Large intestine (tissue), 3 donors: ENCODE data around the gene LGR6. TPM values are rescaled to one million over a fixed set of nuclear protein-coding genes. Genes with fewer than 3 reads are reported as not detected.
A peak's percentile ranks its signal among the peaks of the same experiment; 100 is the strongest.

Source experiments
- DNase-seq, 2 donors: peaks; one replicate each; pipeline versions ENCODE4 v3.0.0 to v3.0.0-alpha.2; 2013
- H3K27ac ChIP-seq: one replicate; pipeline ENCODE4 v1.5.1; 2013; ENCODE audit warnings: low read length
- H3K27me3 ChIP-seq: 2 replicates; pipeline ENCODE4 v1.6.1; 2013; ENCODE audit warnings: low read length; ENCODE audit not compliant: control insufficient read depth, insufficient read depth
- H3K36me3 ChIP-seq: 2 replicates; pipeline ENCODE4 v1.6.1; 2013; ENCODE audit warnings: low read length; ENCODE audit not compliant: control insufficient read depth, insufficient read depth
- H3K4me1 ChIP-seq: one replicate; pipeline ENCODE4 v1.6.1; 2013; ENCODE audit warnings: low read length; ENCODE audit not compliant: control insufficient read depth, insufficient read depth
- H3K4me3 ChIP-seq: one replicate; pipeline ENCODE4 v1.5.1; 2013; ENCODE audit warnings: low read length
- H3K9me3 ChIP-seq: one replicate; pipeline ENCODE4 v1.6.1; 2013; ENCODE audit warnings: mild to moderate bottlenecking, low read depth, low read length, moderate library complexity; ENCODE audit not compliant: control insufficient read depth
- WGBS: methylation state at CpG from one replicate; pipeline ENCODE4 v1.1.5; 2013; ENCODE audit warnings: low lambda C conversion rate; ENCODE audit not compliant: insufficient coverage; 5-methylcytosine and 5-hydroxymethylcytosine counted together
- polyA plus RNA-seq: library from polyadenylated mRNA; unstranded; fragments of 120-200 nt; gene quantifications from one replicate; pipeline ENCODE4 v1.2.1, GENCODE V29; 2013

The LGR6 gene
- polyA plus RNA-seq, 1 donor, result 0.36 TPM

- Histone ChIP-seq H3K27ac (no peak overlapping the region), H3K9me3 (no peaks in the 10 kb centered on the region), H3K36me3 (no peaks in the 10 kb centered on the region), H3K4me1 (no peaks in the 10 kb centered on the region), H3K4me3 (no peak overlapping the region), H3K27me3 (no peaks in the 10 kb centered on the region)
- DNase-seq, result no peak
- WGBS, result 57% methylated on average over 1 of the region's 2 CpGs
These were observed 42.6 kb upstream of the LGR6 start for GRCh38 chr1:202151045-202151444.

GRCh38 chr1:202152399-202152798 is 41.2 kb upstream of the LGR6 start:
- no peak for DNase-seq
- no peaks in the 10 kb centered on the region for H3K36me3 ChIP-seq

GRCh38 chr1:202153284-202153683 is 40.3 kb upstream of the LGR6 start:
- H3K9me3 ChIP-seq, result no peaks in the 10 kb centered on the region
- WGBS, result no CpG with 5 or more reads among the region's 4 CpGs
- no peak overlapping the region for H3K4me3 ChIP-seq
- H3K4me1 ChIP-seq, result no peaks in the 10 kb centered on the region
- no peak overlapping the region for H3K27ac ChIP-seq
- H3K36me3 ChIP-seq, result no peaks in the 10 kb centered on the region
- no peaks in the 10 kb centered on the region for H3K27me3 ChIP-seq
- DNase-seq, result no peak

More at GRCh38 chr1:202152399-202152798, 41.2 kb upstream of the LGR6 start:
- WGBS, result no CpG with 5 or more reads among the region's 10 CpGs
- Histone ChIP-seq H3K4me1 (no peaks in the 10 kb centered on the region), H3K4me3 (no peak overlapping the region), H3K27ac (no peak overlapping the region), H3K27me3 (no peaks in the 10 kb centered on the region), H3K9me3 (no peaks in the 10 kb centered on the region)

GRCh38 chr1:202154148-202154765 is 39.3 kb upstream of the LGR6 start:
- H3K27me3 ChIP-seq, result no peaks in the 10 kb centered on the region
- DNase-seq, result no peak
- no peaks in the 10 kb centered on the region for H3K4me1 ChIP-seq
- no peaks in the 10 kb centered on the region for H3K9me3 ChIP-seq
- no peaks in the 10 kb centered on the region for H3K36me3 ChIP-seq
- H3K27ac ChIP-seq, result no peak overlapping the region
- no peak overlapping the region for H3K4me3 ChIP-seq
- no CpG with 5 or more reads among the region's 10 CpGs for WGBS

- WGBS, result no CpG with 5 or more reads among the region's 11 CpGs
- H3K4me1 ChIP-seq, result no peaks in the 10 kb centered on the region
- no peak overlapping the region for H3K4me3 ChIP-seq
- H3K27ac ChIP-seq, result no peak overlapping the region
- no peaks in the 10 kb centered on the region for H3K36me3 ChIP-seq
- no peaks in the 10 kb centered on the region for H3K27me3 ChIP-seq
- H3K9me3 ChIP-seq, result no peaks in the 10 kb centered on the region
- peak; percentile 48 to 62 for DNase-seq
These were observed 38.7 kb upstream of the LGR6 start for GRCh38 chr1:202154766-202155477.

GRCh38 chr1:202155478-202156021 is 38.0 kb upstream of the LGR6 start:
- H3K4me3 ChIP-seq, result no peak overlapping the region
- no peaks in the 10 kb centered on the region for H3K4me1 ChIP-seq
- H3K27me3 ChIP-seq, result no peaks in the 10 kb centered on the region
- WGBS, result 50% methylated on average over 1 of the region's 8 CpGs
- H3K27ac ChIP-seq, result no peak overlapping the region
- H3K9me3 ChIP-seq, result no peaks in the 10 kb centered on the region
- H3K36me3 ChIP-seq, result no peaks in the 10 kb centered on the region
- no peak for DNase-seq

- Histone ChIP-seq H3K27ac (no peak overlapping the region), H3K9me3 (no peaks in the 10 kb centered on the region), H3K27me3 (no peaks in the 10 kb centered on the region), H3K36me3 (no peaks in the 10 kb centered on the region), H3K4me1 (no peaks in the 10 kb centered on the region), H3K4me3 (no peak overlapping the region)
- WGBS, result no CpG with 5 or more reads among the region's 8 CpGs
- no peak for DNase-seq
These were observed 37.0 kb upstream of the LGR6 start for GRCh38 chr1:202156590-202156989.

GRCh38 chr1:202157945-202158344 is 35.7 kb upstream of the LGR6 start:
- DNase-seq, result no peak
- Histone ChIP-seq H3K4me3 (no peak overlapping the region), H3K27ac (no peak overlapping the region), H3K27me3 (no peaks in the 10 kb centered on the region), H3K36me3 (no peaks in the 10 kb centered on the region), H3K9me3 (no peaks in the 10 kb centered on the region), H3K4me1 (peaks cover 6% of the 10 kb centered on the region)
- WGBS, result no CpG with 5 or more reads among the region's 10 CpGs

- H3K27me3 ChIP-seq, result no peaks in the 10 kb centered on the region
- H3K36me3 ChIP-seq, result no peaks in the 10 kb centered on the region
- no CpG with 5 or more reads among the region's 10 CpGs for WGBS
- H3K4me3 ChIP-seq, result no peak overlapping the region
- peaks cover 9% of the 10 kb centered on the region for H3K4me1 ChIP-seq
- H3K9me3 ChIP-seq, result no peaks in the 10 kb centered on the region
- H3K27ac ChIP-seq, result no peak overlapping the region
- no peak for DNase-seq
These were observed 34.6 kb upstream of the LGR6 start for GRCh38 chr1:202158810-202159533.

- Histone ChIP-seq H3K4me1 (peaks cover 9% of the 10 kb centered on the region), H3K27ac (no peak overlapping the region), H3K4me3 (peak overlapping the region; percentile 1), H3K36me3 (no peaks in the 10 kb centered on the region), H3K27me3 (no peaks in the 10 kb centered on the region), H3K9me3 (no peaks in the 10 kb centered on the region)
- no peak for DNase-seq
- WGBS, result 80% methylated on average over 3 of the region's 16 CpGs
These were observed 33.8 kb upstream of the LGR6 start for GRCh38 chr1:202159534-202160371.
